Loucy (cell line): Measurements from ENCODE around the gene TRIM31.

Experiments
- H2AFZ ChIP-seq: fragments of 200-600 bp; sonication (generic); 2 replicates; pipeline ENCODE4 v1.6.0; 2016; ENCODE audit warnings: antibody characterized with exemption, mild to moderate bottlenecking, low read length, moderate library complexity
- H3F3A ChIP-seq: fragments of 200-600 bp; 2 replicates; pipeline ENCODE4 v1.6.0; 2016; ENCODE audit warnings: antibody characterized with exemption, low read depth, mild to moderate bottlenecking
- H3K27me3 ChIP-seq: fragments of 200-600 bp; sonication (generic); 2 replicates; pipeline ENCODE4 v1.6.1; 2014; ENCODE audit warnings: low read length, mild to moderate bottlenecking; ENCODE audit not compliant: insufficient read depth, poor library complexity, severe bottlenecking
- H3K36me3 ChIP-seq: fragments of 200-600 bp; sonication (generic); 2 replicates; pipeline ENCODE4 v1.6.1; 2016; ENCODE audit warnings: low read length; ENCODE audit not compliant: insufficient read depth
- H3K4me1 ChIP-seq: fragments of 200-600 bp; sonication (generic); 2 replicates; pipeline ENCODE4 v1.5.1; 2014; ENCODE audit warnings: low read length, mild to moderate bottlenecking; ENCODE audit not compliant: insufficient read depth, poor library complexity, severe bottlenecking
- H3K4me2 ChIP-seq: fragments of 200-600 bp; sonication (generic); 2 replicates; pipeline ENCODE4 v1.6.0; 2014; ENCODE audit warnings: antibody characterized with exemption, low read length, low read depth, mild to moderate bottlenecking; ENCODE audit not compliant: poor library complexity, severe bottlenecking
- H3K4me3 ChIP-seq: fragments of 200-600 bp; sonication (generic); 2 replicates; pipeline ENCODE4 v1.5.1; 2014; ENCODE audit warnings: low read length, mild to moderate bottlenecking, mixed read lengths; ENCODE audit not compliant: poor library complexity, severe bottlenecking
- H3K79me2 ChIP-seq: fragments of 200-600 bp; sonication (generic); 2 replicates; pipeline ENCODE4 v1.6.1; 2014; ENCODE audit warnings: low read length; ENCODE audit not compliant: insufficient read depth
- H3K9ac ChIP-seq: fragments of 200-600 bp; sonication (generic); 2 replicates; pipeline ENCODE4 v1.6.0; 2014; ENCODE audit warnings: mild to moderate bottlenecking, low read depth, low read length, moderate library complexity; ENCODE audit not compliant: poor library complexity, severe bottlenecking
- H3K9me2 ChIP-seq: fragments of 200-600 bp; sonication (generic); replicated peaks from 2 replicates; pipeline ENCODE4 v1.6.1; 2016; ENCODE audit warnings: low read depth, low read length, mixed read lengths
- H3K9me3 ChIP-seq: fragments of 200-600 bp; sonication (generic); 2 replicates; pipeline ENCODE4 v1.6.1; 2014; ENCODE audit warnings: mild to moderate bottlenecking, antibody characterized with exemption, low read length, low read depth; ENCODE audit not compliant: insufficient read depth
- H4K20me1 ChIP-seq: fragments of 200-600 bp; sonication (generic); 2 replicates; pipeline ENCODE4 v1.6.0; 2014; ENCODE audit warnings: antibody characterized with exemption, low read length, mild to moderate bottlenecking; ENCODE audit not compliant: insufficient read depth, poor library complexity, severe bottlenecking
- CTCF ChIP-seq: fragments of 200-600 bp; sonication (generic); conservative IDR thresholded peaks from 2 replicates; pipeline ENCODE4 v1.5.1; 2014; ENCODE audit warnings: mild to moderate bottlenecking, antibody characterized with exemption, low read length
- EZH2phosphoT487 ChIP-seq: fragments of 200-600 bp; IDR thresholded peaks from 2 replicates; pipeline ENCODE4 v1.6.1; 2018; ENCODE audit warnings: antibody characterized with exemption, mild to moderate bottlenecking, moderate library complexity, borderline replicate concordance

TRIM31 gene

GRCh38 chr6:30160008-30160784 is 47.3 kb upstream of the TRIM31 start:
- Histone ChIP-seq H3K36me3 (no peaks in the 10 kb centered on the region), H3K9me3 (no peaks in the 10 kb centered on the region), H3K4me1 (peaks cover 34% of the 10 kb centered on the region), H4K20me1 (no peaks in the 10 kb centered on the region), H2AFZ (no peak overlapping the region), H3K9me2 (no peaks in the 10 kb centered on the region), H3K4me3 (no peak overlapping the region), H3K9ac (no peak overlapping the region), H3K27me3 (no peaks in the 10 kb centered on the region), H3F3A (no peaks in the 10 kb centered on the region), H3K79me2 (no peaks in the 10 kb centered on the region), H3K4me2 (no peak overlapping the region)
- no peak for TF ChIP-seq EZH2phosphoT487
- no peak for TF ChIP-seq CTCF

- no peaks in the 10 kb centered on the region for H3K9me2 ChIP-seq
- no peaks in the 10 kb centered on the region for H3K27me3 ChIP-seq
- no peaks in the 10 kb centered on the region for H3K9me3 ChIP-seq
- H3K79me2 ChIP-seq = no peaks in the 10 kb centered on the region
- TF ChIP-seq CTCF (no peak), EZH2phosphoT487 (no peak)
- H3K36me3 ChIP-seq = no peaks in the 10 kb centered on the region
- no peaks in the 10 kb centered on the region for H4K20me1 ChIP-seq
- no peak overlapping the region for H3K9ac ChIP-seq
- no peak overlapping the region for H3K4me3 ChIP-seq
- H3F3A ChIP-seq = no peaks in the 10 kb centered on the region
- peaks cover 23% of the 10 kb centered on the region for H3K4me1 ChIP-seq
- H3K4me2 ChIP-seq = no peak overlapping the region
- H2AFZ ChIP-seq = no peak overlapping the region
Observed at GRCh38 chr6:30158475-30159040, 45.7 kb upstream of the TRIM31 start.

GRCh38 chr6:30157999-30158398 is 45.1 kb upstream of the TRIM31 start:
- H2AFZ ChIP-seq = peak overlapping the region; percentile 42
- H3K9me3 ChIP-seq = no peaks in the 10 kb centered on the region
- no peaks in the 10 kb centered on the region for H3K36me3 ChIP-seq
- H3K9ac ChIP-seq = no peak overlapping the region
- no peaks in the 10 kb centered on the region for H3K79me2 ChIP-seq
- no peaks in the 10 kb centered on the region for H4K20me1 ChIP-seq
- TF ChIP-seq EZH2phosphoT487 (no peak), CTCF (no peak)
- peaks cover 23% of the 10 kb centered on the region for H3K4me1 ChIP-seq
- no peaks in the 10 kb centered on the region for H3F3A ChIP-seq
- no peak overlapping the region for H3K4me3 ChIP-seq
- H3K4me2 ChIP-seq = peak overlapping the region; percentile 4
- H3K9me2 ChIP-seq = no peaks in the 10 kb centered on the region
- H3K27me3 ChIP-seq = no peaks in the 10 kb centered on the region
